H9 (cell line): ENCODE results near the gene MAP2K3. TPM values are rescaled to one million over a fixed set of nuclear protein-coding genes. Genes with fewer than 3 reads are reported as not detected.
"Not testable (repeated sequence)": the region's sequence is repeated elsewhere in the genome, so short reads cannot be mapped to it uniquely, and the experiment has no call there.

Experiments used
- DNase-seq: peaks from one replicate; pipeline ENCODE4 v3.0.0-alpha.2; 2017
- H2AFZ ChIP-seq: one replicate; pipeline ENCODE4 v1.6.1; 2013; ENCODE audit warnings: mild to moderate bottlenecking, low read length, control low read depth, moderate library complexity
- H2AK5ac ChIP-seq: 2 replicates; pipeline ENCODE4 v1.6.1; 2013; ENCODE audit warnings: low read length, control low read depth, mixed read lengths; ENCODE audit not compliant: insufficient read length
- H2BK120ac ChIP-seq: one replicate; pipeline ENCODE4 v1.6.1; 2013; ENCODE audit warnings: low read depth, mild to moderate bottlenecking, low read length, control low read depth, inconsistent platforms; ENCODE audit not compliant: poor library complexity, severe bottlenecking
- H2BK12ac ChIP-seq: 2 replicates; pipeline ENCODE4 v1.6.1; 2013; ENCODE audit warnings: low read length, control low read depth, mixed read lengths, low read depth; ENCODE audit not compliant: insufficient read length
- H2BK15ac ChIP-seq: 2 replicates; pipeline ENCODE4 v1.6.1; 2013; ENCODE audit warnings: low read depth, low read length, control low read depth
- H2BK20ac ChIP-seq: one replicate; pipeline ENCODE4 v1.6.1; 2013; ENCODE audit warnings: low read depth, mild to moderate bottlenecking, low read length, control low read depth, inconsistent platforms; ENCODE audit not compliant: poor library complexity, severe bottlenecking
- H2BK5ac ChIP-seq: 2 replicates; pipeline ENCODE4 v1.6.1; 2013; ENCODE audit warnings: low read length, control low read depth, mixed read lengths; ENCODE audit not compliant: insufficient read length
- H3K14ac ChIP-seq: 2 replicates; pipeline ENCODE4 v1.6.1; 2013; ENCODE audit warnings: low read length, control low read depth; ENCODE audit not compliant: insufficient read depth
- H3K18ac ChIP-seq: 2 replicates; pipeline ENCODE4 v1.6.1; 2013; ENCODE audit warnings: low read depth, mild to moderate bottlenecking, mixed read lengths, low read length, control low read depth; ENCODE audit not compliant: insufficient read length
- H3K23ac ChIP-seq: 2 replicates; pipeline ENCODE4 v1.6.1; 2013; ENCODE audit warnings: low read length, control low read depth, mixed read lengths, low read depth; ENCODE audit not compliant: insufficient read length
- H3K23me2 ChIP-seq: 2 replicates; pipeline ENCODE4 v1.6.1; 2013; ENCODE audit warnings: low read depth, mild to moderate bottlenecking, mixed read lengths, low read length, control low read depth; ENCODE audit not compliant: insufficient read length, poor library complexity, severe bottlenecking
- H3K27ac ChIP-seq: 2 replicates; pipeline ENCODE4 v1.5.1; 2013; ENCODE audit warnings: low read length, control low read depth, mixed read lengths, low read depth; ENCODE audit not compliant: insufficient read length
- H3K27me3 ChIP-seq: 2 replicates; pipeline ENCODE4 v1.6.1; 2013; ENCODE audit warnings: low read length, control low read depth, inconsistent platforms; ENCODE audit not compliant: insufficient read depth
- H3K4ac ChIP-seq: 2 replicates; pipeline ENCODE4 v1.6.1; 2013; ENCODE audit warnings: low read depth, mild to moderate bottlenecking, control low read depth, inconsistent platforms, low read length, moderate library complexity
- H3K4me1 ChIP-seq: 2 replicates; pipeline ENCODE4 v1.6.1; 2013; ENCODE audit warnings: low read length, control low read depth, inconsistent platforms; ENCODE audit not compliant: insufficient read depth
- H3K4me2 ChIP-seq: 2 replicates; pipeline ENCODE4 v1.6.1; 2013; ENCODE audit warnings: low read length, control low read depth, mixed read lengths; ENCODE audit not compliant: insufficient read length, insufficient read depth
- H3K56ac ChIP-seq: 2 replicates; pipeline ENCODE4 v1.6.1; 2013; ENCODE audit warnings: low read depth, mild to moderate bottlenecking, mixed read lengths, low read length, control low read depth; ENCODE audit not compliant: insufficient read length
- H3K79me1 ChIP-seq: 2 replicates; pipeline ENCODE4 v1.6.1; 2013; ENCODE audit warnings: low read depth, mild to moderate bottlenecking, moderate library complexity, low read length, control low read depth, inconsistent platforms; ENCODE audit not compliant: insufficient read depth, poor library complexity, severe bottlenecking
- H3K79me2 ChIP-seq: 2 replicates; pipeline ENCODE4 v1.6.1; 2013; ENCODE audit warnings: low read length, control low read depth, inconsistent platforms; ENCODE audit not compliant: insufficient read depth
- H3K9ac ChIP-seq: 2 replicates; pipeline ENCODE4 v1.6.1; 2013; ENCODE audit warnings: low read length, control low read depth, mixed read lengths; ENCODE audit not compliant: insufficient read length; ENCODE audit errors: extremely low read depth
- H3K9me3 ChIP-seq: one replicate; pipeline ENCODE4 v1.6.1; 2013; ENCODE audit warnings: low read depth, low read length, inconsistent platforms; ENCODE audit not compliant: control insufficient read depth
- H3T11ph ChIP-seq: one replicate; pipeline ENCODE4 v1.6.1; 2013; ENCODE audit warnings: mild to moderate bottlenecking, low read length, control low read depth, inconsistent platforms
- H4K20me1 ChIP-seq: one replicate; pipeline ENCODE4 v1.6.1; 2013; ENCODE audit not compliant: control insufficient read depth, insufficient read length, insufficient read depth
- H4K5ac ChIP-seq: 2 replicates; pipeline ENCODE4 v1.6.1; 2013; ENCODE audit warnings: low read depth, mild to moderate bottlenecking, mixed read lengths, low read length, control low read depth; ENCODE audit not compliant: insufficient read length
- H4K8ac ChIP-seq: replicated peaks from 2 replicates; pipeline ENCODE4 v1.6.1; 2013; ENCODE audit warnings: low read length, control low read depth, mixed read lengths, low read depth; ENCODE audit not compliant: insufficient read length
- H4K91ac ChIP-seq: 2 replicates; pipeline ENCODE4 v1.6.1; 2013; ENCODE audit warnings: low read depth, mild to moderate bottlenecking, moderate library complexity, mixed read lengths, low read length, control low read depth; ENCODE audit not compliant: insufficient read length
- H3K27ac Mint-ChIP-seq, 3 experiments: 2 replicates in 2 of 3; 3 replicates in 1 of 3; pipeline ENCODE4 v1.8.0; 2020 to 2021; ENCODE audit warnings: mixed read lengths in 3 of 3, mild to moderate bottlenecking in 1 of 3, moderate library complexity in 1 of 3
- H3K27me3 Mint-ChIP-seq: 2 replicates; pipeline ENCODE4 v1.8.0; 2021; ENCODE audit warnings: low read depth, mild to moderate bottlenecking, moderate library complexity, mixed read lengths
- H3K36me3 Mint-ChIP-seq, 3 experiments: 2 replicates in 2 of 3; 3 replicates in 1 of 3; pipeline ENCODE4 v1.8.0; 2020 to 2021; ENCODE audit warnings: low read depth in 3 of 3, mixed read lengths in 3 of 3; ENCODE audit not compliant: insufficient read depth in 1 of 3
- H3K4me1 Mint-ChIP-seq, 2 experiments: 2 replicates each; pipeline ENCODE4 v1.8.0; 2020; ENCODE audit warnings: mixed read lengths in 2 of 2
- H3K4me3 Mint-ChIP-seq, 2 experiments: 2 replicates in 1 of 2; 3 replicates in 1 of 2; pipeline ENCODE4 v1.8.0; 2020 to 2021; ENCODE audit warnings: mild to moderate bottlenecking in 2 of 2, mixed read lengths in 2 of 2, moderate library complexity in 1 of 2
- H3K9me3 Mint-ChIP-seq, 2 experiments: 2 replicates in 1 of 2; 3 replicates in 1 of 2; pipeline ENCODE4 v1.8.0; 2020; ENCODE audit warnings: mild to moderate bottlenecking in 2 of 2, mixed read lengths in 2 of 2, moderate library complexity in 1 of 2
- WGBS: extraction: QIAGEN DNeasy Blood & Tissue Kit; methylation state at CpG from one replicate; pipeline ENCODE4 v1.1.7; 2013; ENCODE audit warnings: missing lambda C conversion rate, low lambda C conversion rate, mixed read lengths; ENCODE audit not compliant: insufficient read length; ENCODE audit errors: extremely low coverage; 5-methylcytosine and 5-hydroxymethylcytosine counted together
- total RNA-seq: library from RNA; stranded (reverse); gene quantifications from 2 replicates; pipeline ENCODE4 v1.2.1, GENCODE V29; 2021

MAP2K3 gene
- total RNA-seq, 1 experiment from 2014 or later: 26.1 TPM

- DNase-seq, H3K79me2 ChIP-seq, H2AFZ ChIP-seq, H2AK5ac ChIP-seq, H3K27me3 ChIP-seq, H3K14ac ChIP-seq, H3K27ac Mint-ChIP-seq, H3K9me3 ChIP-seq, H4K5ac ChIP-seq, H3K56ac ChIP-seq, H2BK120ac ChIP-seq, H2BK20ac ChIP-seq, H2BK5ac ChIP-seq, H3K79me1 ChIP-seq, H4K8ac ChIP-seq, H3K23ac ChIP-seq, H3K4me2 ChIP-seq, H3K9ac ChIP-seq, H3K4me1 ChIP-seq, H2BK15ac ChIP-seq, H3K4ac ChIP-seq, H3T11ph ChIP-seq, H4K91ac ChIP-seq, H4K20me1 ChIP-seq, H2BK12ac ChIP-seq, H3K23me2 ChIP-seq, H3K18ac ChIP-seq, H3K36me3 Mint-ChIP-seq, H3K27ac ChIP-seq: not testable (repeated sequence)
- Mint-ChIP-seq H3K4me3 (peak overlapping the region in 1 of 2 experiments; percentile 25; a peak in 2 of 5 replicates), H3K9me3 (peaks cover 10 to 19% of the 10 kb centered on the region in 2 experiments), H3K4me1 (peaks cover 7 to 19% of the 10 kb centered on the region in 2 experiments), H3K27me3 (peaks cover 41% of the 10 kb centered on the region)
- no CpG with 5 or more reads among the region's 4 CpGs for WGBS
These were observed 34.7 kb downstream of the MAP2K3 start for GRCh38 chr17:21319256-21319655.

GRCh38 chr17:21319686-21320375 is 35.3 kb downstream of the MAP2K3 start:
- H2AK5ac ChIP-seq, H3K4me3 Mint-ChIP-seq, H3K14ac ChIP-seq, H3K23me2 ChIP-seq, H2BK20ac ChIP-seq, H3K79me1 ChIP-seq, H4K20me1 ChIP-seq, H3K9ac ChIP-seq, H3K36me3 Mint-ChIP-seq, H3K4me1 ChIP-seq, H3K79me2 ChIP-seq, H2BK5ac ChIP-seq, H3K56ac ChIP-seq, H3T11ph ChIP-seq, H3K18ac ChIP-seq, H2BK15ac ChIP-seq, H3K23ac ChIP-seq, H3K4me2 ChIP-seq, H4K91ac ChIP-seq, H2AFZ ChIP-seq, H3K9me3 ChIP-seq, H4K5ac ChIP-seq, H2BK12ac ChIP-seq, H3K27me3 ChIP-seq, H3K4ac ChIP-seq, H4K8ac ChIP-seq, H2BK120ac ChIP-seq, H3K27ac Mint-ChIP-seq, DNase-seq, H3K27ac ChIP-seq: not testable (repeated sequence)
- H3K27me3 Mint-ChIP-seq: peaks cover 47% of the 10 kb centered on the region
- peaks cover 15 to 25% of the 10 kb centered on the region in 2 experiments for H3K9me3 Mint-ChIP-seq
- H3K4me1 Mint-ChIP-seq: peaks cover 7 to 19% of the 10 kb centered on the region in 2 experiments
- WGBS: no CpG with 5 or more reads among the region's 11 CpGs
